Measurements from ENCODE around the gene ZNF302. TPM values are rescaled to one million over a fixed set of nuclear protein-coding genes. Genes with fewer than 3 reads are reported as not detected.

Gene ZNF302
- total RNA-seq, 2 experiments from 2014 or later: 23.9 to 26.9 TPM

DNA sequence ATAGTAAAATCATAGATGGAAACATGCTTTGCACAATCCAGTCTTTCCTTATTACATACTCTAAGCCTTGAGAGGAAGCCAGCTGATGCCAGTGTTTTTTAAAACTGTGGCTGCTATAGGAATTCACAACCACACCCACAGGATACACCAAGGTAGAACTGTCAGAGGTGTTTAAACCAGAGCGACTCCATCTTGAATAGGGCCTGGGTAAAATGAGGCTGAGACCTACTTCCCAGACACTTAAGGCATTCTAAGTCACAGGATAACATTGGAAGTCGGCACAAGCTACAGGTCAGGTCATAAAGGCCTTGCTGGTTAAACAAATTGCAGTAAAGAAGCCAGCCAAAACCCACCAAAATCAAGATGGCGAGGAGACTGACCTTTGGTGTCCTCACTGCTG lies 2.2 kb upstream of the ZNF302 start:
- H3K9me3 ChIP-seq (ENCODE audit: low read length): peaks cover 8% of the 10 kb centered on the region
- peaks cover 20% of the 10 kb centered on the region for H3K4me1 ChIP-seq (ENCODE audit: insufficient read depth, low read length, poor library complexity, severe bottlenecking)
- no peaks in the 10 kb centered on the region for H4K20me1 ChIP-seq (ENCODE audit: insufficient read depth, low read length)
- POLR2A ChIA-PET: no interaction called here
- CTCF ChIA-PET (ENCODE audit: unreplicated experiment): no interaction called here
- no peak overlapping the region for H2AFZ ChIP-seq (ENCODE audit: low read length)
- BruUV-seq (replicated peaks): no TSS peak
- H3K79me2 ChIP-seq (ENCODE audit: insufficient read depth, low read depth, low read length): peaks cover 7% of the 10 kb centered on the region; the same call in 1 of the 2 replicates
- no peak overlapping the region for H3K4me3 ChIP-seq (ENCODE audit: low read depth, low read length, poor library complexity, severe bottlenecking)
- H3K27ac ChIP-seq (ENCODE audit: low read depth, low read length, poor library complexity, severe bottlenecking): no peak overlapping the region
- intact Hi-C loops (cut with micrococcal nuclease; ENCODE audit: unreplicated experiment): no loop called here
- TF ChIP-seq, protein P1, sequence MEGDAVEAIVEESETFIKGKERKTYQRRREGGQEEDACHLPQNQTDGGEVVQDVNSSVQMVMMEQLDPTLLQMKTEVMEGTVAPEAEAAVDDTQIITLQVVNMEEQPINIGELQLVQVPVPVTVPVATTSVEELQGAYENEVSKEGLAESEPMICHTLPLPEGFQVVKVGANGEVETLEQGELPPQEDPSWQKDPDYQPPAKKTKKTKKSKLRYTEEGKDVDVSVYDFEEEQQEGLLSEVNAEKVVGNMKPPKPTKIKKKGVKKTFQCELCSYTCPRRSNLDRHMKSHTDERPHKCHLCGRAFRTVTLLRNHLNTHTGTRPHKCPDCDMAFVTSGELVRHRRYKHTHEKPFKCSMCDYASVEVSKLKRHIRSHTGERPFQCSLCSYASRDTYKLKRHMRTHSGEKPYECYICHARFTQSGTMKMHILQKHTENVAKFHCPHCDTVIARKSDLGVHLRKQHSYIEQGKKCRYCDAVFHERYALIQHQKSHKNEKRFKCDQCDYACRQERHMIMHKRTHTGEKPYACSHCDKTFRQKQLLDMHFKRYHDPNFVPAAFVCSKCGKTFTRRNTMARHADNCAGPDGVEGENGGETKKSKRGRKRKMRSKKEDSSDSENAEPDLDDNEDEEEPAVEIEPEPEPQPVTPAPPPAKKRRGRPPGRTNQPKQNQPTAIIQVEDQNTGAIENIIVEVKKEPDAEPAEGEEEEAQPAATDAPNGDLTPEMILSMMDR (conservative IDR thresholded peaks at IDR 0.05; ENCODE audit: low read length): no peak
- TF ChIP-seq EZH2phosphoT487 (IDR thresholded peaks at IDR 0.05; ENCODE audit: borderline replicate concordance, low read depth, low read length): no peak
- peaks cover 13% of the 10 kb centered on the region for H3K36me3 ChIP-seq (ENCODE audit: insufficient read depth, low read length)
- H3K9me2 ChIP-seq (ENCODE audit: insufficient read depth, low read length): no peaks in the 10 kb centered on the region
- no peak for DNase-seq (ENCODE audit: low spot score)
- no peak overlapping the region for H3K4me2 ChIP-seq (ENCODE audit: low read length)

DNA sequence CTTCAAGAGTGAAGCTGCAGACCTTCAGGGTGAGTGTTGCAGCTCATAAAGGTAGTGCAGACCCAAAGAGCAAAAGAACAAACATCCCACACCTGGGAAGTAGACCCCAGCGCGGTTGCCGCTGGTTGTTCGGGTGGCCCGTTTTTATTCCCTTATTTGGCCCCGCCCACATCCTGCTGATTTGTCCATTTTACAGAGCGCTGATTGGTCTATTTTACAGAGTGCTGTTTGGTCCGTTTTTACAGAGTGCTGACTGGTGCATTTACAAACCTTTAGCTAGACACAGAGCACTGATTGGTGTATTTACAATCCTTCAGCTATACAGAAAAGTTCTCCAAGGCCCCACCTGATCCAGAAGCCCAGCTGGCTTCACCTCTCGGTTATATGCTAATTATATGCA lies 1.6 kb upstream of the ZNF302 start:
- BruUV-seq (replicated peaks): no TSS peak
- TF ChIP-seq EZH2phosphoT487 (IDR thresholded peaks at IDR 0.05; ENCODE audit: borderline replicate concordance, low read depth, low read length): no peak
- TF ChIP-seq, protein P1 (conservative IDR thresholded peaks at IDR 0.05; ENCODE audit: low read length): no peak
- no peak for DNase-seq (ENCODE audit: low spot score)
- Histone ChIP-seq H4K20me1 (ENCODE audit: insufficient read depth, low read length) (no peaks in the 10 kb centered on the region), H2AFZ (ENCODE audit: low read length) (peak overlapping the region; percentile 96; the same call in 1 of the 2 replicates), H3K79me2 (ENCODE audit: insufficient read depth, low read depth, low read length) (peaks cover 7% of the 10 kb centered on the region; the same call in 1 of the 2 replicates), H3K27ac (ENCODE audit: low read depth, low read length, poor library complexity, severe bottlenecking) (no peak overlapping the region), H3K4me3 (ENCODE audit: low read depth, low read length, poor library complexity, severe bottlenecking) (peak overlapping the region; percentile 80), H3K9me2 (ENCODE audit: insufficient read depth, low read length) (no peaks in the 10 kb centered on the region), H3K9me3 (ENCODE audit: low read length) (peaks cover 8% of the 10 kb centered on the region), H3K4me1 (ENCODE audit: insufficient read depth, low read length, poor library complexity, severe bottlenecking) (peaks cover 20% of the 10 kb centered on the region), H3K4me2 (ENCODE audit: low read length) (peak overlapping the region; percentile 78), H3K36me3 (ENCODE audit: insufficient read depth, low read length) (peaks cover 19% of the 10 kb centered on the region)
- ChIA-PET POLR2A (interaction anchor here (1.2 kb wide), 1 partner anchor 10 kb away, joined by 4 read pairs; no protein-coding TSS in a partner anchor), CTCF (ENCODE audit: unreplicated experiment) (no interaction called here)
- intact Hi-C loops (cut with micrococcal nuclease; ENCODE audit: unreplicated experiment): no loop called here

DNA sequence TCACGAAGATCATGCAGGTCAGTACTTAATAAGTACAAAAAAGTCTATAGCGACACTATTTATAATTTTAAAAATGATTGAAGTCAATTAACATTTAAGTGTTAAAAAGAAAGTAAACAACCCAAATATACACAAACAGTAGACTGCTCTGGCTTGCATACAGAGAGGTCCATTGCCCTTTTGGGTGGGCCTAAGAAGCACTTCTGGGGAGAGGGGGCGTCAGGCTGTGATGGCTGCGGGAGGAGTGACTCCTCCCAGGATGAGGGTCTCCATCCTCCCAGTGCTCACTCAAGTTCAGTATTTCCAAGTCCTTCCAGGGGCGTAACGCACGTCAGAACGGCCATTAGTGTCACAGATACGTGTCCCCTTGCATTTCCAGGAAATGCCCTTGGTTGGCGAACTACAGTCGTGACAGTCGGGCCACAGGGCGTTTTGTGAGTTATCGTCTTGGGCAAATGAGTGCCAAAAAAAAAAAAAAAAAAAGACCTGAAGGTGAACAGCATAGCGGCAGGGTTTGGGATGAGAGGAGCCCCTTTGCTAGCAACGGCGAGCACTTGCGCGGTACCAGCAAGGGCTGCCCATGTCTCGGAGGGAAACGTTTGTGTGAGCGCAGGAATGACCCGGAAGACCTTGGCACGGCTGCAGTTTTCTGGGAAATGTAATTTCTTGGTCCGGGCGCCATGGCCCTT lies 637 bp upstream of the ZNF302 start, which contains the start of gene SCGB2B2:
SCGB2B2 (minus strand) TSS at position 463 of the 689 bp plus-strand sequence. CDS start 82,596 bp downstream, outside the sequence.
- TSS peak; percentile 75 for BruUV-seq (replicated peaks)
- CTCF ChIA-PET (ENCODE audit: unreplicated experiment): interaction anchor here (0.9 kb wide), 1 partner anchor 13 kb away, joined by 5 read pairs; no protein-coding TSS in a partner anchor
- no peak for TF ChIP-seq EZH2phosphoT487 (IDR thresholded peaks at IDR 0.05; ENCODE audit: borderline replicate concordance, low read depth, low read length)
- TF ChIP-seq, protein P1 (conservative IDR thresholded peaks at IDR 0.05; ENCODE audit: low read length): no peak
- H2AFZ ChIP-seq (ENCODE audit: low read length): peak within 1 kb of the TSS; percentile 96
- peaks cover 13% of the 10 kb centered on the region for H3K9me3 ChIP-seq (ENCODE audit: low read length)
- intact Hi-C loops (cut with micrococcal nuclease; ENCODE audit: unreplicated experiment): loop anchor here (1.0 kb wide), 1 partner anchor 56 kb away; no protein-coding TSS in a partner anchor
- POLR2A ChIA-PET: interaction anchor here (0.6 to 1.2 kb wide), 7 partner anchors 10 to 83 kb away, joined by 3 to 6 read pairs (median 4); partner anchors contain the start of gene ZNF181
- H3K27ac ChIP-seq (ENCODE audit: low read depth, low read length, poor library complexity, severe bottlenecking): peak within 1 kb of the TSS; percentile 66
- peaks cover 7% of the 10 kb centered on the region; the same call in 1 of the 2 replicates for H3K79me2 ChIP-seq (ENCODE audit: insufficient read depth, low read depth, low read length)
- peak; percentile 77 for DNase-seq (ENCODE audit: low spot score)
- peak within 1 kb of the TSS; percentile 78 for H3K4me2 ChIP-seq (ENCODE audit: low read length)
- H3K4me1 ChIP-seq (ENCODE audit: insufficient read depth, low read length, poor library complexity, severe bottlenecking): peaks cover 20% of the 10 kb centered on the region
- peak within 1 kb of the TSS; percentile 80 for H3K4me3 ChIP-seq (ENCODE audit: low read depth, low read length, poor library complexity, severe bottlenecking)
- no peaks in the 10 kb centered on the region for H3K9me2 ChIP-seq (ENCODE audit: insufficient read depth, low read length)
- peaks cover 28% of the 10 kb centered on the region for H3K36me3 ChIP-seq (ENCODE audit: insufficient read depth, low read length)
- H4K20me1 ChIP-seq (ENCODE audit: insufficient read depth, low read length): no peaks in the 10 kb centered on the region
